Measurements from ENCODE around the gene ATP11A.

Gene ATP11A

DNA sequence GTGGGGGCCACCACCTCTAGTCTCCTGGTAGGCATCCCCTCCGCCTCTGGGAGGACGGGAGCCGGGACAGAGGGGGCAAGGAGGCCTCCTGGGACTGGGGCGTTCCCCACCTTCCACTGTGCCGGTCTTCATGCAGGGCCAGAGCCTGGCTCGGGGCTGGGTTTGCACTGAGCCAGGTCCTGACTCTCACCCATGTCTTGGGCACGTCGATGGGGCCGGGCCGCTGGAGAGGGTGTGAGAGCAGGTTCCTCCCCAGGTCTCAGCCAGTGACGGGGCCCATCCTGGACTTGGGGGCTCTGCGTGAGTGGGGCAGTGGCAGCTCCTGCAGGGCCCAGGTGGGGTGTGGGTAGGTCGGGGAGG, 26.6 kb downstream of the ATP11A start:
- no peak for DNase-seq
- Histone ChIP-seq H3K9me3 (ENCODE audit: control insufficient read depth, low read length) (no peaks in the 10 kb centered on the region), H3K27ac (ENCODE audit: insufficient read depth, low read length, poor library complexity, severe bottlenecking) (no peak overlapping the region), H3K4me3 (ENCODE audit: insufficient read depth, low read depth, low read length, poor library complexity, severe bottlenecking) (no peak overlapping the region), H3K27me3 (replicated peaks; ENCODE audit: control insufficient read depth, insufficient read depth, low read length, poor library complexity, severe bottlenecking) (no peaks in the 10 kb centered on the region), H3K4me1 (ENCODE audit: control insufficient read depth, insufficient read depth, low read length, poor library complexity, severe bottlenecking) (no peaks in the 10 kb centered on the region), H3K36me3 (ENCODE audit: control insufficient read depth, insufficient read depth, low read length) (no peaks in the 10 kb centered on the region)

DNA sequence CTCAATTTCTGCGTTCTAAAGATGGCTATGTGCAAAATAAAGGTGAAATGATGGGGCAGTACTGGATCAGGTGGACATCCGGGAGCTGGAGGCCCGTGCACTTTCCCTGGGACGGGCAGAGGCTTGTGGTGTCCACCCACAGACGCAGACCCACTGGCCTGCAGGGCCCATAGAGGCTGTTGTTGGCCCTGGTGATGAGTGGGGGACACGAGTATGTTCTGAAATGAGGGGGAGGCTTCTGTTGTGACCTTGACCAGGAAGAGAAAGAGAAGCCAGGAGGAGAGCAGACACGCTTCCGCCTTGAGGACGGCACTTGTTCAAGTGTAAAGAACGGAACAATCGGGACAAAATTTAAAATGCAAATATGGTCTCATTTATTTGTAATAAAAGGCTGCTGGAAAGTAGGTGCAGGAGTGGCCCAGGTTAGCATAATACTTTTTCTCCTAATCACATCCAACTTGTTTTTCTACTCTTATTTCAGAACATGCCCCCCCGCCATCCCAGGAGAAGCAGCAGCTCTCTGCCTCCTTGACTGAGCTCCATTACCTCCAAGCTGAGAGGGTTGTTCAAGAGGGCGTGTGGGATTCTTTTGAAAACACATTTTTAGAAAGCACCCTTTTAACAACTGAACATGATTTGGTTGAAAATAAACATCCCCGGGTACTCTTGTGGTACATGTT, 27.1 kb downstream of the ATP11A start:
- H3K36me3 ChIP-seq (ENCODE audit: control insufficient read depth, insufficient read depth, low read length): no peaks in the 10 kb centered on the region
- H3K27me3 ChIP-seq (replicated peaks; ENCODE audit: control insufficient read depth, insufficient read depth, low read length, poor library complexity, severe bottlenecking): no peaks in the 10 kb centered on the region
- H3K9me3 ChIP-seq (ENCODE audit: control insufficient read depth, low read length): no peaks in the 10 kb centered on the region
- H3K4me1 ChIP-seq (ENCODE audit: control insufficient read depth, insufficient read depth, low read length, poor library complexity, severe bottlenecking): no peaks in the 10 kb centered on the region
- no peak overlapping the region for H3K4me3 ChIP-seq (ENCODE audit: insufficient read depth, low read depth, low read length, poor library complexity, severe bottlenecking)
- no peak overlapping the region for H3K27ac ChIP-seq (ENCODE audit: insufficient read depth, low read length, poor library complexity, severe bottlenecking)
- DNase-seq: no peak

GRCh38 chr13:112718318-112718717, 28.5 kb downstream of the ATP11A start:
- no peaks in the 10 kb centered on the region for H3K27me3 ChIP-seq (replicated peaks; ENCODE audit: control insufficient read depth, insufficient read depth, low read length, poor library complexity, severe bottlenecking)
- H3K9me3 ChIP-seq (ENCODE audit: control insufficient read depth, low read length): no peaks in the 10 kb centered on the region
- no peak for DNase-seq
- no peak overlapping the region for H3K4me3 ChIP-seq (ENCODE audit: insufficient read depth, low read depth, low read length, poor library complexity, severe bottlenecking)
- H3K36me3 ChIP-seq (ENCODE audit: control insufficient read depth, insufficient read depth, low read length): no peaks in the 10 kb centered on the region
- H3K27ac ChIP-seq (ENCODE audit: insufficient read depth, low read length, poor library complexity, severe bottlenecking): no peak overlapping the region
- no peaks in the 10 kb centered on the region for H3K4me1 ChIP-seq (ENCODE audit: control insufficient read depth, insufficient read depth, low read length, poor library complexity, severe bottlenecking)

DNA sequence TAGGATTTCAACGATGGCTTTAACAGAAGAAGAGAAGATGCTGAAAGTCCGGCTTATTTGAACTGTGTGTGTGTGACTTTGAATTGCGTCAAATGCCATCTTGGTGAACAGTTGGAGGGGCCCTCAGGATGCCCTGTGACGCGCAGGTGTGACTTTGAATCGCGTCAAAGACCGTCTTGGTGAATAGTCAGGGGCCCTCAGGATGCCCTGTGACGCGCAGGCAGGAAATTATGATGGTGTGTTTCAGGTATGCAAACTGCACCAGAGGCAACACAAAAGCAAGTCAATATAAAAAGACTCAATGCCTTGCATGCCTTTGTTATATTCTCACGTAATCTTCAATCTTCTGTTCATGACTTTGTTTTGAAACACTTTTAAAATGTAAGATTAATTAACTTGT, 29.2 kb downstream of the ATP11A start:
- Histone ChIP-seq H3K4me1 (ENCODE audit: control insufficient read depth, insufficient read depth, low read length, poor library complexity, severe bottlenecking) (no peaks in the 10 kb centered on the region), H3K27me3 (replicated peaks; ENCODE audit: control insufficient read depth, insufficient read depth, low read length, poor library complexity, severe bottlenecking) (no peaks in the 10 kb centered on the region), H3K36me3 (ENCODE audit: control insufficient read depth, insufficient read depth, low read length) (no peaks in the 10 kb centered on the region), H3K27ac (ENCODE audit: insufficient read depth, low read length, poor library complexity, severe bottlenecking) (no peak overlapping the region), H3K9me3 (ENCODE audit: control insufficient read depth, low read length) (no peaks in the 10 kb centered on the region), H3K4me3 (ENCODE audit: insufficient read depth, low read depth, low read length, poor library complexity, severe bottlenecking) (no peak overlapping the region)
- DNase-seq: no peak

DNA sequence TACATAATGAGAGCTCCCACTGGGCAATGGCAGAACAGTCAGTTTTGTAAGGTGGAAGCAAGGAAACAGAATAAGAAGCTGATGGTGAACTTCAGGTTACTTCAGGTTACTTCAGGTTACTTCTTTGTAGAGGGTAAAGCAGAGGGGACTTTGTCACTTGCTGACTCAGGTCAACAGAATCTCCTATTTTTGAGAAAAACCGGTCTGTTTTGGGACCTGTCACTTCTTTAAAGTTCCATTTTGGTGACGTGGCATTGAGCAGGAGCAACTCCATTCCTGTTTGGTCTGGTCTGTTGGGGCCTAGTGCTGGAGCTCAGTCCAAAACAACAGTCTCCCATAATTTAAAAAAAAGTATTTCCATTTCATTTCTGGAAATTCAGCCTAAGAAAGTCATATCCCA, 29.7 kb downstream of the ATP11A start:
- Histone ChIP-seq H3K4me3 (ENCODE audit: insufficient read depth, low read depth, low read length, poor library complexity, severe bottlenecking) (no peak overlapping the region), H3K36me3 (ENCODE audit: control insufficient read depth, insufficient read depth, low read length) (no peaks in the 10 kb centered on the region), H3K27ac (ENCODE audit: insufficient read depth, low read length, poor library complexity, severe bottlenecking) (no peak overlapping the region), H3K27me3 (replicated peaks; ENCODE audit: control insufficient read depth, insufficient read depth, low read length, poor library complexity, severe bottlenecking) (no peaks in the 10 kb centered on the region), H3K9me3 (ENCODE audit: control insufficient read depth, low read length) (no peaks in the 10 kb centered on the region), H3K4me1 (ENCODE audit: control insufficient read depth, insufficient read depth, low read length, poor library complexity, severe bottlenecking) (no peaks in the 10 kb centered on the region)
- no peak for DNase-seq

GRCh38 chr13:112720251-112720650, 30.4 kb downstream of the ATP11A start:
- H3K27me3 ChIP-seq (replicated peaks; ENCODE audit: control insufficient read depth, insufficient read depth, low read length, poor library complexity, severe bottlenecking): no peaks in the 10 kb centered on the region
- H3K4me1 ChIP-seq (ENCODE audit: control insufficient read depth, insufficient read depth, low read length, poor library complexity, severe bottlenecking): peaks cover 6% of the 10 kb centered on the region
- H3K36me3 ChIP-seq (ENCODE audit: control insufficient read depth, insufficient read depth, low read length): no peaks in the 10 kb centered on the region
- H3K4me3 ChIP-seq (ENCODE audit: insufficient read depth, low read depth, low read length, poor library complexity, severe bottlenecking): no peak overlapping the region
- no peak overlapping the region for H3K27ac ChIP-seq (ENCODE audit: insufficient read depth, low read length, poor library complexity, severe bottlenecking)
- no peaks in the 10 kb centered on the region for H3K9me3 ChIP-seq (ENCODE audit: control insufficient read depth, low read length)
- no peak for DNase-seq

GRCh38 chr13:112720814-112721197, 31.0 kb downstream of the ATP11A start:
- Histone ChIP-seq H3K4me3 (ENCODE audit: insufficient read depth, low read depth, low read length, poor library complexity, severe bottlenecking) (no peak overlapping the region), H3K27me3 (replicated peaks; ENCODE audit: control insufficient read depth, insufficient read depth, low read length, poor library complexity, severe bottlenecking) (no peaks in the 10 kb centered on the region), H3K4me1 (ENCODE audit: control insufficient read depth, insufficient read depth, low read length, poor library complexity, severe bottlenecking) (peaks cover 11% of the 10 kb centered on the region), H3K9me3 (ENCODE audit: control insufficient read depth, low read length) (no peaks in the 10 kb centered on the region), H3K36me3 (ENCODE audit: control insufficient read depth, insufficient read depth, low read length) (no peaks in the 10 kb centered on the region), H3K27ac (ENCODE audit: insufficient read depth, low read length, poor library complexity, severe bottlenecking) (no peak overlapping the region)
- DNase-seq: no peak

DNA sequence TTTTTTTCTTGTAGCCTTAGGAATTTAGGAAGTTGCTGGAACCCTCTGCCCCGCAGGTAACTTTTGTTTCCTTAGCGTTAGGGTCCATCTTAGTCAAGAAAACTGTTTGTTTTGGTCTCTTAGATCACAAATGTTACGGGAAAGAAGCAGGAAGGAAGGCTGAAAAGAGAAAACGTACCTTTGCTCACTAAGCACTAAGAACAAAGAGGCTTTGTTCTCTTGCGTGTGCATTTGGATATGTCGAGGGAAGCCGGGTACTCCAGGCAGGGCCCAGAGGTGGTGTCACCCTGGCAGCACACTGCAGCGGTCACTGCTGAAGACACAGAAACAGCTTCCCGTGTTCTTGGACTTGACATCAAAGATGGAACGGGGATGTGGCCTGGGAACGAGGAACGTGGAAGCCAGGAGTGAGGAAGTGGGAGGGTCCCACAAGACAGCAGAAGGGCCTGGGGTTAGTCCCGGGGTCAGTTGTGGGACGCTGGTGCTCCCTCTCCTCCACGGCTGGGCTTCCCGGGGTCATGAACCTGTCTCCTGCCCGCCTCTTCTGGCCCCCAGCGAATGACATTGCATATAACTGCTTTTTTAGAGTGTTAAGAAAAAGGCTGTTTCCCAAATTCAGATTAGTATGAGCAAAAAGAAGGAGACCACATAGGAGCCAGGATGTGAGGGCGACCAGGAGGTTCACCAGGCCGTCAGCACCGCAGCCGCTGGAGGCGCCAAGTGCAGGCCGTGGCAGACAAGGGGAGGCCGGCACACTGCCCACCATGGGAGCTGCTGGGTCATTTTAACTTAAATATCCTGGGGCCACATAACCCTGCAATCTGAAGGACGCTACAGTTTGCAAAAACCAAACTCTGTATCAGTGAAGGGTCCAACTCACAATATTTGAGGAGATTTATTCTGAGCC, 31.6 kb downstream of the ATP11A start:
- H3K4me1 ChIP-seq (ENCODE audit: control insufficient read depth, insufficient read depth, low read length, poor library complexity, severe bottlenecking): peaks cover 12% of the 10 kb centered on the region
- H3K27ac ChIP-seq (ENCODE audit: insufficient read depth, low read length, poor library complexity, severe bottlenecking): no peak overlapping the region
- no peak overlapping the region for H3K4me3 ChIP-seq (ENCODE audit: insufficient read depth, low read depth, low read length, poor library complexity, severe bottlenecking)
- H3K27me3 ChIP-seq (replicated peaks; ENCODE audit: control insufficient read depth, insufficient read depth, low read length, poor library complexity, severe bottlenecking): no peaks in the 10 kb centered on the region
- H3K36me3 ChIP-seq (ENCODE audit: control insufficient read depth, insufficient read depth, low read length): no peaks in the 10 kb centered on the region
- DNase-seq: no peak
- H3K9me3 ChIP-seq (ENCODE audit: control insufficient read depth, low read length): no peaks in the 10 kb centered on the region

- DNase-seq: no peak
- no peaks in the 10 kb centered on the region for H3K9me3 ChIP-seq (ENCODE audit: control insufficient read depth, low read length)
- H3K27me3 ChIP-seq (replicated peaks; ENCODE audit: control insufficient read depth, insufficient read depth, low read length, poor library complexity, severe bottlenecking): no peaks in the 10 kb centered on the region
- H3K4me3 ChIP-seq (ENCODE audit: insufficient read depth, low read depth, low read length, poor library complexity, severe bottlenecking): no peak overlapping the region
- H3K27ac ChIP-seq (ENCODE audit: insufficient read depth, low read length, poor library complexity, severe bottlenecking): no peak overlapping the region
- H3K36me3 ChIP-seq (ENCODE audit: control insufficient read depth, insufficient read depth, low read length): no peaks in the 10 kb centered on the region
- H3K4me1 ChIP-seq (ENCODE audit: control insufficient read depth, insufficient read depth, low read length, poor library complexity, severe bottlenecking): peaks cover 12% of the 10 kb centered on the region
Measured at GRCh38 chr13:112722433-112723263, 32.8 kb downstream of the ATP11A start.

GRCh38 chr13:112723771-112724170, 33.9 kb downstream of the ATP11A start:
- H3K9me3 ChIP-seq (ENCODE audit: control insufficient read depth, low read length): no peaks in the 10 kb centered on the region
- H3K27me3 ChIP-seq (replicated peaks; ENCODE audit: control insufficient read depth, insufficient read depth, low read length, poor library complexity, severe bottlenecking): no peaks in the 10 kb centered on the region
- DNase-seq: no peak
- no peak overlapping the region for H3K4me3 ChIP-seq (ENCODE audit: insufficient read depth, low read depth, low read length, poor library complexity, severe bottlenecking)
- H3K36me3 ChIP-seq (ENCODE audit: control insufficient read depth, insufficient read depth, low read length): no peaks in the 10 kb centered on the region
- H3K4me1 ChIP-seq (ENCODE audit: control insufficient read depth, insufficient read depth, low read length, poor library complexity, severe bottlenecking): peaks cover 12% of the 10 kb centered on the region
- H3K27ac ChIP-seq (ENCODE audit: insufficient read depth, low read length, poor library complexity, severe bottlenecking): no peak overlapping the region
